UCSD-AML1 (cell line): ENCODE data around the gene MEX3D.
"Not testable (repeated sequence)": the region's sequence is repeated elsewhere in the genome, so short reads cannot be mapped to it uniquely, and the experiment has no call there.

ENCODE experiments used
- DNase-seq: peaks from one replicate; lab custom pipeline; 2025; ENCODE audit not compliant: unreplicated experiment; lab: John Stamatoyannopoulos, UW

Gene MEX3D

DNA sequence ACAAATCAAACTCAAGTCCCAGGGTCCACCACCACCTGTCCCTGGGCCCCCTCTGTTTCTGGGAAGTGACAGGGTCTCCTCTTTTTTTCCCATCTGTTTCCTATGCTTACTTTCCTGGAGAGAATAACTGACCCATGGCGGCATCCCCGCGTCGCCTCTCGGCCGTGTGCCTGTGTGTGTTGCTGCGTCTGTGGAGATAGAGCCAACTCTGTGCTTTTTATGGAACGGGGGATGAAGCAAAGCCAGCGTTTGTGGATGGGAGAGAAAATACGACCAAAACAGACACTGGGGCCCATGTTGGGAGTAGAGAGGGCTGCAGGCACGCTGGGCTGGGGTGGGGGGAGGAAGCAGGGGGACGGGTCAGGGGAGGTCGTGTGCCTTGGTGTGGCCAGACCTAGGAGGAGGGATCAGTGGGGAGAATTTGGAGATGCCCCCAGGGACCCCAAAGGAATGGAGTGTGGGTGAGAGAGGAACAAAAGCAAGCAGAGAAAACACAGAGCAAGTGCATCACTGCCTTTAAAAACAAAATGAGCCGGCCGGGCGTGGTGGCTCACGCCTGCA is 27.7 kb downstream of the MEX3D start:
- DNase-seq, result no peak

DNA sequence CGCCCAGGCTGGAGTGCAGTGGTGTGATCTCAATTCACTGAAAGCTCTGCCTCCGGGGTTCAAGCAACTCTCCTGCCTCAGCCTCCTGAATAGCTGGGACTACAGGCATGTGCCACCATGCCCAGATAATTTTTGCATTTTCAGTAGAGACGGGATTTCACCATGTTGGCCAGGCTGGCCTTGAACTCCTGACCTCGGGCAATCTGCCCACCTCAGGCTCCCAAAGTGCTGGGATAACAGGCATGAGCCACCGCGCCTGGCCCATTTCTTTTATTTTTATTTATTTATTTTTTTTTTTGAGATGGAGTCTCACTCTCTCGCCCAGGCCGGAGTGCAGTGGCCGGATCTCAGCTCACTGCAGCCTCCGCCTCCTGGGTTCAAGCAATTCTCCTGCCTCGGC is 28.4 kb downstream of the MEX3D start:
- not testable (repeated sequence) for DNase-seq

DNA sequence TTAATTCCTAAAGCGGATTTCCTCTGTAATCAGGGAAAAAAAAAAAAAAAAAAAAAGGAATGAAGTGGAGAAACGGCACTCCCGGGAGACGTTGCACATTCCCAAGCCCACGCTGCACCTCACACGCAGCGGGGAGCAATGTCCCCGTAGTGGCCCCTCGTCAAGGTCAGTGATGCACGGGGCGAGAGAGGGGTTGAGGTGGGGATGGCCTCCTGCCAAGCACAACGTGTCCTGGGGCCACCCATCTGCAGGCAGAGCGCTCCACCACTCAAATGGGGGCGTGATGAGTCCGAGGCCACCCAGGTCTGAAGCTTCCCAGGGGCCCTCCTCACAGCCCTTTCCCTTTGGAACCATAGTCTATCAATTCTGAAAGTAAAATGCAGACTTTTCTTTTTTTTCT is 29.1 kb downstream of the MEX3D start:
- DNase-seq, result no peak

DNA sequence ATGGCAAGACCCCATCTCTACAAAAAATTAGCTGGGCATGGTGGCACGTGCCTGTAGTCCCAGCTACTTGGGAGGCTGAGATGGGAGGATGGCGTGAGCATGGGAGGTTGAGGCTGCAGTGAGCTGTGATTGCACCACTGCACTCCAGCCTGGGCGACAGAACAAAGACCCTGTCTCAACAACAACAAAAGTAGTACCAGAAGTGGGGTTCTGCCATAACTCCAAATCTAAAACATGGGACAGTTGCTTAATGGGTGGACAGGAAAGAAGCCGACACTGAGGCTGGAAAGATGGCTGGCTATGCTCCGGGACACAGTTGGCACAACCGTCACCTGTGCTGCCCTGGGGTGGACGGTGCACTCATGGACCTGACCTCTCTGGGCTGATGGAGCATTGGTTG is 32.4 kb downstream of the MEX3D start:
- DNase-seq, result not testable (repeated sequence)

DNA sequence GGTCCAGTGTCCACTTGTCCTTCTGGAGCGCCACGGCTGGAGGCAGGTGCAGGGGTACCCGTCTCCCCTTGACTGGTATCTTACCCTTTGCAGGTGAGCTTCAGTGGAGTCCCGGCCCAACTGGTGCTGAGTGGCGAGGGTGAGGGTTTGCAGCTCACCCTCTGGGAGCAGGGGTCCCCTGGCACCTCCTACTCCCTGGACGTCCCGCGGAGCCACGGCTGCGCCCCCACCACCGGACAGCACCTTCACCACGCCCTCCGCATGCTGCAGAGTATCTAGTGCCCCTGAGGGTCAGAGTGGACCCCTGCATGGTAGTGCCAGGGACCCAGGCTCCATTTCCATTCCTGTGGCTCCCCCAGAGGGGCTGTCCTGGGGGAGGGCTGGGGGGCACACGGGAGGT is 33.2 kb downstream of the MEX3D start:
- DNase-seq, result no peak

DNA sequence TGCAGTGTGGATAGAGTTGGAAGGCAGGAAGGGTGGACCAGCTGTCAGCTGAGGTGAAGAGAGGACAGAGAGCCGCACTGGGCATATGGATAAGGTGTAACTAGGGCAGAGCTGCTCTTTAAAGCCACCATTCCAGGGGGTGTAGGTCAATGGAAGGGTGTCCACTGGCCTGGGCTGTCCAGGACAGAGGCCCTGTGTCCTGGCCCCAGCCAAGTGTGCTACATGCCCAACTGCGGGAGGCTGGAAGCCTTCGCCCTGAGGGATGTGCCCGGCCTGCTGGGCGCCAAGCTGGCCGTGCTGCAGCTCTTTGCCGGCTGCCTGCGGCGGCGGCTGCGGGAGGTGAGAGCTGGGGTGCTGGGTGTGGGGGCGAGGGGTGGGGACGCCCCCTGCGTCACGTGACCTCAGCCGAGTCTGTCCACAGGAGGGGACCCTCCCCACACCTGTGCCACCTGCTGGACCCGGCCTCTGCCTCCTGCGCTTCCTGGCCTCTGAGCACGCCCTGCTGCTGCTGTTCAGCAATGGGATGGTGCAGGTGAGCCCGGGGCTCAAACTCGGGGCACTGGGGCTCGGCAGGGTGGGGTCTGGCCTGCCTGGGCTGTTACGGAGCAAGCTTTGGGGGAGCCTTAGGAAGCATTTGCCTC is 34.5 kb downstream of the MEX3D start:
- no peak for DNase-seq

DNA sequence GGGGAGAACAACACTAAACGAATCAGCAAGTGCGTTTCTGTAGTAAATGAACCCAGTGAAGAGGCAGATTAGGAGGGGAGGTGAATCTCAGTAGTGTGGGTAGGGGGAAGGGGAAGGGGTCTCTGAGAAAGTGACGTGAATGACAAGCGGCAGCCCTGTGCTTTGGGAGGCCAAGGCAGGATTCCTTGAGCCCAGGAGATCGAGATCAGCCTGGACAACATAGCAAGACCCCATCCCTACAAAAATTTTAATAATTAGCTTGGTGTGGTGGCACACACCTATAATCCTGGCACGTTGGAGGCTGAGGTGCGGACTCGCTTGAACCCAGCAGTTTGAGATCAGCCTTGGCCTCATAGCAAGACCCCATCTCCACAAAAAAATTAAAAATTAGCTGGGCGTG is 36.1 kb downstream of the MEX3D start:
- no peak for DNase-seq

DNA sequence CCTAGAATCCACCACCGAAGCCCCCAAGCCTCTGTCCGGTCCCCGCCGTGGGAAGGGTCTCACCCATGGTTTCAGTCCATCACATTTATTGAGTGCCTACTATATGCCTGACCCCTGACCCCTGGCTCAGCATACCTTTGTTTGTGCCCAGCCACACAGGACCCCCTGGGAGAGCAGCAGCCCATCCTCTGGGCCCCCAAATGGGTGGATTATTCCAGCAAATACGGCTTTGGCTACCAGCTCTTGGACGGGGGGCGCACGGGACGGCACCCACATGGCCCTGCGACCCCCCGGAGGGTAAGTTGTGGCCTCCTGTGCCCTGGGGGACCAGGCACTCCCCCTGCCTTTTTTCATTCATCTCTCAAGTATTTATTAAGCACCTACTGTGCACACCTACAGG is 36.5 kb downstream of the MEX3D start:
- DNase-seq, result no peak

DNA sequence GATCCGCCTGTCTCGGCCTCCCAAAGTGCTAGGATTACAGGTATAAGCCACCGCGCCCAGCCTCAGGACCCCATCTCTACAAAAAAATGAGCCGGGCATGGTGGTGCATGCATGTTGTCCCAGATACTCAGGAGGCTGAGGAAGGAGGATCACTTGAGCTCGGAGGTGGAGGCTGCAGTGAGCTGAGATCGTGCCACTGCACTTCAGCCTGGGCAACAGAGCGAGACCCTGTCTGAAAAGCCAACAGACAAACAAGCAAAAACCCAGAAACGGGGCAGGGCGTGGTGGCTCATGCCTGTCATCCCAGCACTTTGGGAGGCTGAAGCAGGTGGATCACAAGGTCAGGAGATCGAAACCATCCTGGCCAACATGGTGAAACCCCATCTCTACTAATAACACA is 37.3 kb downstream of the MEX3D start:
- DNase-seq, result not testable (repeated sequence)

DNA sequence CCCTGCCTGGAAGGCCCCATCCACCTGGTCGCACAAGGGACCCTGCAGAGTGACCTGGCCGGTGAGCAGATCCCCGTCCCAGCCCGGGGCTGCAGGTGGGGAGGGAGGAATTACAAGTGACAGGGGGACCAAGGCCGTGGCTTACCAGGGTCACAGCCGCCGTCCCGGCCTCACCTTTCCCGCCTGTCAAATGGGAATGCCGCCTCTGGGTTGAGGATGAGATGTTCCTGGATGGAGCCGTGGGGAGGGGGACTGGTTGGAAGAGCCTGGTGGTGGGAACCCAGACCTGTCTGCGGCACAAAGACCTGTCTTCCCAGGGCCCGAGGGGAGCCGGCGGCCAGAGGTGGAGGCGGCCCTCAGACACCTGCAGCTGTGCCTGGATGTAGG is 38.7 kb downstream of the MEX3D start:
- DNase-seq, result no peak

DNA sequence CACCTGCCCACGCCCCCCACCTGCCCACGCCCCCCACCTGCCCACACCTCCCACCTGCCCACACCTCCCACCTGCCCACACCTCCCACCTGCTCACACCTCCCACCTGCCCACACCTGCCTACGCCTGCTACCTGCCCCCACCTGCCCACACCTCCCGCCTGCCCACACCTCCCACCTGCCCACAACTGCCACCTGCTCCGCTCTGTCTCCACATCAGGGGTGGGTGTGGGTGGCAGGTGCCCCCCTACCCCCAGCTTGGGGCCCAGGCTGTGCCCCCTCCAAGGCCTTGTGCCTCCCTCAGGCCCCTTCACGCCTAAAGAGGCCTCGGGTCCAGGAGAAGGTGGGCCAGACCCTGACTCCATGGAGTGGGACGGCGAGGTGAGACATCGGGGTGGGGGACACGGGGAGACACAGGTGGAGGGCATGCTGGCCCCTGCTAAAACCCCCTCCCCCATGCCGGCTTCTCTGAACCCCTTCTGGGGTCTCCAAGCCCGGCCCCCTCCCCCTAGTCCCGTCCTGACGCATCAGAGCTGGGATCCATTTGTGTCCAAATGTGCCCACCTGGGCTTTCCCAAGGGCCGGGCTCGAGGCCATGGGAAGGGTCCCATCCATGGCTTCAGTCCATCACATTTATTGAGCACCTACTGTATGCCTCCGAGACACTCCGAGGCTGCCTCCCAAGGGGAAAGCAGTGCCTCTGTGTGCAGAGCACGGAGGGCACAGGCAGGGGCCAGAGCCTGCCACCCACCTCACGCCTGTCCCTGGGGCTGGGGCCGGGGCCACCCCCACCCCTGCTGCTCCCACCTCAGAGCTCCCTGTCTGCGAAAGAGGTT is 39.3 kb downstream of the MEX3D start:
- no peak for DNase-seq

DNA sequence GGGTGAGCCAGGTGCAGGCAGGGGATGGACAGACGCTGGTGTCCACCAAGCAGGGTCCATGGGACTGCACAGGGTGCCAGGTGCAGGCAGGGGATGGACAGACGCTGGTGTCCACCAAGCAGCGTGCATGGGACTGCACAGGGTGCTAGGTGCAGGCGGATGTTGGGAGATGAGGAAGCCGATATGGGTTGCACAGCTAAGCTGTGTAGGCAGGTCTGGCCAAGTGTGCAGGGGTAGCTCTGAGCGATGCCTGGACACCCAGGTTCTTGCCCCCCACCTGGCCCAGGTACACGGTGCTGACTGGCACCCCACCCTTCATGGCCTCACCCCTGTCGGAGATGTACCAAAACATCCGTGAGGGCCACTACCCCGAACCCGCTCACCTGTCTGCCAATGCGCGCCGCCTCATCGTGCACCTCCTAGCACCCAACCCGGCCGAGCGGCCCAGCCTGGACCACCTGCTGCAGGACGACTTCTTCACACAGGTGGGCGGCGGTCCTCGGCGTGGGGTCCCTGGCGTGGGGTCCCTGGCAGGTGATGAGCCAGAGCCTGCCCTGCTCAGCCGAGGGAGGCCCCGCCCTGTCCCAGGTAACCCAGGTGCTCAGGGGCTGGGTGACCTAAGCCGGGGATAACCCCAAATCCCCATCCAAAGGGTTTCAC is 40.3 kb downstream of the MEX3D start:
- DNase-seq, result no peak

DNA sequence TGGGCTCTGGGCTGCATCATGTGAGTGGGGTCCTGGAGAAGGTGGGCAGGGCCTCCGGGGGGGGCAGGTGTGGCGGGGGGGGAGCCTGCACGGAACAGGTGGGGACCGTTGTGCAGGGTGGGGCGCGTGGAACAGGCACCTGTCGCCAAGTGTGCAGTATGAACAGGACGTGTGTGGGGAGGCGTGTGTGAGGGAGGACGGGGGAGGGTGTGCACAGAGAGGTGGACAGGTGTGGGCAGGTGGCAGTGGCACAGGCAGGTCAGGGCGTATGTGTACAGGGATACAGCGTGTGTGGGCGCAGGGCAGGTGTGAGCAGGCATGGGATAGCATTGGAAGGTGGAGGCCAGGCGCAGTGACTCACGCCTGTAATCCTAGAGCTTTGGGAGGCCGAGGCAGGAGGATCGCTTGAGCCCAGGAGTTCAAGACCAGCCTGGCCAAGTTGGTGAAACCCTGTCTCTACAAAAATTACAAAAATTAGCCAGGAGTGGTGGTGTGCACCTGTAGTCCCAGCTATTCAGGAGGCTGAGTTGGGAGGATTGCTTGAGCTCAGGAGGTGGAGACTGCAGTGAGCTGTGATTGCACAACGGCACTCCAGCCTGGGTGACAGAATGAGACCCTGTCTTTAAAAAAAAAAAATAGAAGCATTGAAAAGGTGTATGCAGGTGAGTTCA is 41.0 kb downstream of the MEX3D start:
- no peak for DNase-seq

DNA sequence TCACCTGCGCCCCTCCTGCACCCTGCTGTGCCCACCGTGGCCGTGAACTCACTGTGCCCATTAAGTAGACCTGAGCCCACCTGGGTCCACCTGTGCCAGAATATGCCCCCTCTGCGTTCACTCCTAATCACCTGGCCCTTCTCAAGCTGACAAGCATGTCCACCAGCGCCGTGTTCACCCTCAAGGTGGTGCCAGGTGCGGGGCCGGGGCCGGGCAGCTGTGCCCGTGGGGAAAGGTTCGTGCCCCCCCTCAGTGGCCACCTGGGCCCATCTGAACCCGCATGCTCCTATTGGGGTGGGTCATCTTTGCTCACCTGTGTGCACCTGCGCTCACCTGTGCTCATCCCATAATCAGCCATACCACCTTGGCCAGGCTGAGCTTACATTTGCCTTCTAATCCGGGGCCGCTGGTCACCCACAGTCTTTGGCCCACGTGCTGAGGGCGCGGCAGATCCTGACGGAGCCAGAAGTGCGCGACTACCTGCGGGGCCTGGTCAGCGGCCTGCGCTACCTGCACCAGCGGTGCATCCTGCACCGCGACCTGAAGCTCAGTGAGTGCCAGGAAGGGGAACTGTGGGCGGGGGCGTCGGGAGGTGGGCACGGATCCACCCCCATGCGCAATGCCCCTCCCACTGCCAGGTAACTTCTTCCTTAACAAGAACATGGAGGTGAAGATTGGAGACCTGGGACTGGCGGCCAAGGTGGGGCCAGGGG is 41.9 kb downstream of the MEX3D start:
- no peak for DNase-seq

DNA sequence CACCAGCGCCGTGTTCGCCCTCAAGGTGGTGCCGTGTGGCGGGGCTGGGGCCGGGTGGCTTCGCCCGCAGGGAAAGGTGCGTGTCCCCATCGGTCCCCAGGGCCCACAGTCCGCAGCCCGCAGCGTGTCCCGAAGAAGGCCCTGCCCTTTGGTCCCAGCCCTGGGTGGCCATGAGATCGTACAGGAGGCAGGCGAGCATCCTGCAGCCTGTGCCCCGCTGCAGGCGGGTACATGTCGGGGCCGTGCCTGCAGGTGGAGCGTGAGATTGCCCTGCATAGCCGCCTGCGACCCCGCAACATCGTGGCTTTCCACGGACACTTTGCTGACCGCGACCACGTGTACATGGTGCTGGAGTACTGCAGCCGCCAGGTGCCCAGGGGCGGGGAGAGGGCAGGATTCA is 42.8 kb downstream of the MEX3D start:
- DNase-seq, result no peak

DNA sequence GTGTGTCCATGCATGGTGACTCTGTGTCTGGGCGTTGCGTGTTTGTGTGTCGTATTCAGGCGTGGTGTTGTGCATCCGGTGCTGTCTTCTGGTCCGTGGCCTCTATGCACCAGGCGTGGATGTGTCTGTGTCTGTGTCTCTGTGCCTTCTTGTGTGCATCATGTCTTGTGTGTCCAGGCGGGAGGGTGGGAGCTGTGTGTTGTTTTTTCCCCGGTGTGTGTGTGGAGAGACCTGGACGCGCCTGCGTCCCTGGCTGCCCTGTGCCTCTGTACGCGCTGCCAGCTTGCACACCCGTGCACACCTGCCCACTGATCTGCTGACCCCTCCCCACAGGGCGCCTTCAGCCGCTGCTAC is 43.2 kb downstream of the MEX3D start:
- no peak for DNase-seq

DNA sequence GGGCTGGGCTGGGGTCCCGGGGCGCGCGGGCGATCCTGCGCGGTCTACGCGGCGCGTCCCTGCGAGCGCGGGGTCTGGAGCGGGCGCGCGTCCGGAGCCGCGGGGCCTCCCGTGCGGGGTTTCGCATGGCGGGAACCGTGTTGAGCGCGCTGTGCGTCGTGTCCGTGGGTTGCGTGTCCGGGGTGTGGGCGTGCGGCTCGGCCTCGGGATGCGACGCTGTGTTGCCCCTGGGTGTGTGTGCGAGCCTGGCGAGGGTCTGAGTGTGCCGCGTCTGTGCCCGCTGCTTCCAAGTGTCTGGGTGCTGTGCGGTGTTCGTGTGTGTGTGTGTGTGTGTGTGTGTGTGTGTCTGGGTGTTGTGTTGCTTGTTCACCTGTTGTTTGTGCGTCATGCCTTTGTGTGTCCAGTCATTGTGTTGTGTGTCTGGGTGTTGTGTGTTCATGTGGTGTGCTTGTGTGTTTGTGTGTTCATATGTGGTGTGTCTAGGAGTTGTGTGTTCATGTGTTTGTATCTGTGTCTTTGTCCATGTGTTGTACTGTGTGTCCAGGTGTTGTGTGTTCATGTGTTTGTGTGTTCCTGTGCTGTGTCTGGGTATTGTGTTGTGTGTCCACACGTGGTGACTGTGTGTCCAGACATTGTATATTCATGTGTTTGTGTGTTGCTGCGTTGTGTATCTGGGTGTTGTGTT is 43.7 kb downstream of the MEX3D start:
- no peak for DNase-seq

DNA sequence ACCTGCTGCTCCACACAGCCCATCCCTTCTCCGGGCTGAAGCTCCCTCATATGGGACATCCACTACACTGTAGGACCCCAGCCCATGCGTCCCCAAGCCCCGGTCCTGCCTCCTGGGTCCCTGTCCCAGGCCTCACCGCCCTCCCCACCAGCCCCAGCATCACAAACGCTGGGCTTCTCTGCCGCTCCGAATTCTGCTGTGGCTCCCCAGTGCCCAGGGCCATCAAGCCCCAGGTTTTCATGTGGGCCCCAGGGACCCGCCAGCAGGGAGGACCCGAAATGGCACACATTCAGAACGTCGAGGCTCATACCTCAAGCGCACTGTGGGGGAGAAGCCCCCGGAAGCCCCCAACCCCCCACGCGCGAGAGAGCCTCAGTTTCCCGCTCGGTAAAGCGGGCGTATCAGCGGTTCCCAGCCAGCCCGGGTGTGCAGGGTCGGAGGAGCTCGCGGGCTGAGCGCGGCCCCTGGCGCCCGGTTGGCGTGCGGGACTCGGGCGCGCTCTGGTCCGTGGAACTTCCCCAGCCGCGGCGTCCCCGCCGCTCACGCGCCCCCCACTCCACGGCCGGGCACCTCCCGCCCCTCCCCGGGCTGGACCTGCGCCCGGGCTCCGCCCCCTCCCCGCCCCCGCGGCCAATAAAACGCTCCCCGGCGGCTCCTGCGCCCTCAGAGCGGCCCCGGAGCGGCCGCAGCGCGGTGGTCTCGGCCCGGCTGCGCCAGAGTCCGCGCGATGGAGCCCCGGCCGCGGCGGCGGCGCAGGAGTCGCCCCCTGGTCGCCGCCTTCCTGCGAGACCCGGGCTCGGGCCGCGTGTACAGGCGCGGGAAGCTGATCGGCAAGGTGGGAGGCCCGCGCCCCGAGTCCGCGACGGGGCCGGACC is 44.5 kb downstream of the MEX3D start, which contains the start of gene PLK5:
PLK5 (plus strand) TSS at position 666 of the 875 bp plus-strand sequence. CDS start 2,920 bp downstream, outside the sequence.
- no peak for DNase-seq

DNA sequence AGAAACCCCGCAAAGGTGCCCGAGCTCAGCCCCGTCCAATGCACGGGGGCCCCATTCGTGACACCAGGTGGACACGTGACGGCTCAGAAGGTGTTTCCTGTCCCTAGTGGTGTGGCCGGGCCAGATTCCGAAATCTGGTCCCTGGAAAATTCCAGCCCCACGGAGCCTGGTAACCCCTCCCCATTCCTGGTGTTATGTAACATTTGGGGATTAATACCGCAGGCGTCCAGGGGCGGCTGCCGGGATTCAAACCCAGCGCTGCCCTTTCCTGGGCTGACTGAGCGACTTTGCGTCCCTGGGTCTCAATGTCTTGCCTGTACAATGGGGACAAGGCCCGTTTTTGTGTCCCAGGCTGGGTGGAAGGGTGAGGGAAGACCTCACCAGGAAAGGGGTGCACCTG is 45.3 kb downstream of the MEX3D start:
- DNase-seq, result no peak
